ENCODE measurements around the gene PDGFD.
A peak's percentile ranks its signal among the peaks of the same experiment; 100 is the strongest.

Gene PDGFD

DNA sequence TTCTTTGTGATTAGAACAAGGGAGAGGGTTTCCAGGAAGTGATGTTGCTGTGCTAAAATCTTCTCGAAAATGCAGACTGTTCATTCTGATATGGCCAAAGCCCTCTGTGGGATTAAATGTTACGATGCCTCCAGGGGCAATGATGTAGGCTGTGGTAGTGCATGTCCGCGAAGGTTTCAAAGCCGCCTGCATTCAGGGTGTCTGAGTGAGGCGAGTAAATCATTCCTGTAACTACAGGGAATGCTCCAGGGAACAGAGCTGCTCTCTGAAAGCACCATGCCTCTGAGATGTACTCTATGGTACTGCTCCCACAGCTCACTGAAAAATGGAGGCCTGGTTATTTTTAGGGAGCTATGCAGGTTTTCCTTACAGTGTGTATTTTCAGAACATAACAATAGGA lies 21.2 kb downstream of the PDGFD start:
- DNase-seq: no peak

DNA sequence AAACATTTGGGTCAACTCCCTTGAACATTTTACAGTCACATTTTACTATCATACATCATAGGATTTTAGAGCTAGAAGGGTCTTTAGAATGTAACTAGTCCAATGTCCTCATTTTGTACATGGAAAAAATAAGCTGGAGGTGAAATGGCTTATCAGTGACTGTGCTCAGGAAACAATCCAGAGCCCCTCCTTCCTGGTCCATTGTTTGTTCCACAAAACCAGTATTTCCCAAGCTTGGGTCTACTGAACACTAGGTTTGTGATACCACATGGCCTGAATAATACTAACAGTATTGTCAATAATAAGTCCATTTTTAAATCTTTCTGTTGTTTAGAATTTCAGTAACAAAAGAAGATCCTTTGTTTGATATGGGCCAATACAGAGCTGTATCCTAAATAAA lies 27.1 kb downstream of the PDGFD start:
- DNase-seq: no peak

DNA sequence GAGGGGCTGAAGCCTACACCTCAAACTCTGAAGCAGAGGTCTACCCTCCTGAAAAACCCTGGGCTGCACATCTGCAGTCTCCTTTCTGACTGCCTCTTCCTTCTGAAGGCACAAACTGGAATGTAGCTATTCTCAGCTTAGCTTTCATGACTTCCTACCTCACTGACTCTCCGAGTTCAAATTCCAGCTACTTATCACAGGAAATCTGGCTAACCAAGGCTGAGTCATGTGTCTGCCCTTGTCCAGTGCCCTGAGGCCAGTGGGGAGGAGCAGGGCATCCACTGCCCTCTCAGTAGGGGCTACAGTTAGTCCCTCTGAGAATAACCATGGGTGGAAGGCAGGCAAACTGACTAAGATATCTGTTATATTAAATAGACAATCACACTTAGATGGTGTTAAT lies 29.2 kb downstream of the PDGFD start:
- DNase-seq: no peak

DNA sequence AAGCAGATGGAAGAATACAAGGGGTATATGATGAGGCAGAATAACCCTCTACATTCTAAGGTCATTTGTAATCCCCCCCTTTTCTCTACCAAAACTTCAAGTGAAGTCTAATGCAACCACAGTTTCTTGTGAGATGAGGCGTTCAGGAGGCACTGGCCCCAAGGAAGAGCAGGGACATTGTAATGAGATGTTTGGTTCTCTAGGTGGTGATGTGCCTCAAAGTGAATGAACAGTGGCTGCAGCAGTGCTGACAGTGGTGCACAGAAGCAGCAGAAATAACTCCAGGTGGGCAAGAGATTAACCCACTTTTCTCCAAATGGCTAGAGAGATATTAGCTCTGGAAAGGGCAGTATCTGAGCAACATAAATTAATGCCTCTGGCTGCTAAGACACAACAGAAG lies 33.8 kb downstream of the PDGFD start:
- no peak for DNase-seq

DNA sequence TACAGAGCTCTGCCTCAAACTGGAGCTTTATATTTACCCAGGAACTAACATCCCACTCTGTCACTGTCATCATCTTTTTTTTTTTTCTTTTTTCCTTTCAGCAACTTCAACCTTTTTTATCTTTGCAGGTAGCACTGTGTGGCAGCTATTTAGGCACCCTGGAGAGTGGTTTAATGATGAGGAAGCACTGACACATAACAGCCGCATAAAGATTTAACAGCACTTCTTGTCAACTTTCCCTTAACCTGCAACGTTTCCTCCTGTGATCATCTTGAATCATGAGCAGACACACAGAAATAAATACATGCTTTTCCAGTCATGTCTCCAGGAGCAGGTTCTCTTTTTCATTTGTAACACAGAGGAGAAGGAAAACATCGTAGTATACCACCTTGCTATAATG lies 34.8 kb downstream of the PDGFD start:
- DNase-seq: peak; percentile 82

DNA sequence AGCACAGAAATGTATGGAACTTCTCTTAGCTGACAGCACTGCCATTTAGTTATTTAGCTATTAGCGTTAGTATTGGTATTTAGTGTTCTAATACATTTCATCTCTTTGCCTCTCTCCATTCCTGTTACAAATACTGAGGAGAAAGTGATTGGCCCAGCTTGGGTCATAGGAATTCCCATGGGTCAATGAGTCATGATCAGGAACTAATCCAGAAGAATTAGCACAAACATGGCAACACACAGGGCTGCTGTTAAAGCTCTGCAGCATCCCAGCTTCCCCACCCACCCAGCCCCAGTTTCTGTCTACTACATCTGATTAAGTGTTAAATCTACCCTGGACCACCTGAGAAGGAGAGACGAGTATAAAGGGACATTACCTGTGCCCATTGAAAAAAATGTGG lies 36.1 kb downstream of the PDGFD start:
- no peak for DNase-seq

DNA sequence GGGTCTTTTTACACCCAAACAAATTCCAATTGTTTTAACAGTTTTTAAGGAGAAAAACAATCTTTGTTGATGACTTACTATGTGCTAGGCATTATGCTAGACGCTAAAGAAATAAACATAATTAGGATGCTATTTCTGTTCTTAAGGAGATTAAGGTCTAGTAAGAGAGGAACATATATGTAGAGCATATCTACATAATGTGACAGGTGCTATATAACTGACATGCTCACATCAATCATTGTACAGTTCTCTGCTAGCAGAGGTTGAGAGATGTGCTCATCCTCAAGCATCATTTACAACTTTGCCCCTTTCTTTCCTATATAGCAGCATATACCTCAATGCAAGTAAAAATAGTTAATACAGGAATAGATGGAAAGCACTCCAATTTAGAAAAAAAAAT lies 37.5 kb downstream of the PDGFD start:
- no peak for DNase-seq

DNA sequence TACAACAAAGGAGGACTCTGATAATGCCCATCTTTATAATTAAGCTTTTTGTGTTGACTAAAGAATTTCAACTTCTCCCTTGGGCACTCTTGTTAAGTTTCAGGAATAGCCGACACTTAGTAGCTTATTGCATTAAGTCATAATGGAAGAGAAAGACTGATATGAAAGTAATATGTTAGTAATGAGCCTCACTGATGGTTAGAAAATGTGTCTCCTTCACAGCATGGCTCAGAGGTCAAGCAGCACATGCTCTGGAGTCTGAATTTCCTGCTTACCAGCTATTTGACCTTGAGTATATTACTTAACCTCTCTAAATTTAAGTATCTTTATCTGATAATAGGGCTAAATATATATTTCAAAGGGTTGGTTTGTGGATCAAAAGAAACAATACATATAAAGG lies 39.0 kb downstream of the PDGFD start:
- DNase-seq: peak; percentile 40

DNA sequence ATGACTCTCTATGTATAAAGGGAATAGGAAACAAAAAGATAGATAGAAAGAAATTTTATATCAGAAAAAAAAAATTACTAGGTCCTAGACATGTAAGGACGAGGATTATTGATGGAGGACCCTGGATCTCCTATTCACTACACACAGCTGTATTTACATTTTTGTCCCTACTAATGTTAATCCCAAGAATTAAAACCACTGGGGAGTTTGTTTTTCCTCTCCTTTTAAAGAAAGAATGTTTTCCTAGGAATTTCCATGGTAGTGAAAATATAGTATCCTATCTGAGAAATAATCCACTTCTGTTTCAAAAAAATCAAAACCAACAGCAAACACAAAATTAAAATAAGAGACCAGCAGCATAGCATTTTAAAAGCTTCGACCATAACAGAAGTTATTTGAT lies 41.1 kb downstream of the PDGFD start:
- no peak for DNase-seq

DNA sequence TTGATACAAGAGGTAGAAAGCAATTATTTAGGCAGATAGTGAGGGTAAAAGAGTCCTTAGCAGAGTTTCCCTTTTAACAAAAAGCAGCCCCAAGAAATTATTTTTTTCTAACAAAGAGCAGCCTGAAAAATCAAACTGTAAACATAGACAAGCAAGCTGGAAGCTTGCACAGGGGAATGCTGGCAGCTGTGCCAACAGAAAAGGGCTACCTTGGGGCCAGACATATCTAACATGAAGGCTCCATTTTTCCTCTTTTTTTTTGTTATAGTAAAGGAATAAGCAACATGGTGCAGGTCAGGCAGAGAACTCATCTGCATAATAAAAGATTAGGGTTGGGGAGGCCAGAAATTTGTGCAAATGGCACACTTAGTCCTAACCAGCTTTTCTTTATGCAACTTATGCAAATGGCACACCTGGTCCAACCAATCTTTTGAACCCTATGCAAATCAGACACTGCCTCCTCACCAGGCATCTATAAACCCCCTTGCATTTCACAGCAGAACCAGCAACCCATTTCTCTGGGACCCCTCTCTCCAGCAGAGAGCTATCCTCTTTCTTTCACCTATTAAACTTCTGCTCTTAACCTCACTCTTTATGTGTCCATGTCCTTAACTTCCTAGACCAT lies 41.8 kb downstream of the PDGFD start:
- DNase-seq: no peak

DNA sequence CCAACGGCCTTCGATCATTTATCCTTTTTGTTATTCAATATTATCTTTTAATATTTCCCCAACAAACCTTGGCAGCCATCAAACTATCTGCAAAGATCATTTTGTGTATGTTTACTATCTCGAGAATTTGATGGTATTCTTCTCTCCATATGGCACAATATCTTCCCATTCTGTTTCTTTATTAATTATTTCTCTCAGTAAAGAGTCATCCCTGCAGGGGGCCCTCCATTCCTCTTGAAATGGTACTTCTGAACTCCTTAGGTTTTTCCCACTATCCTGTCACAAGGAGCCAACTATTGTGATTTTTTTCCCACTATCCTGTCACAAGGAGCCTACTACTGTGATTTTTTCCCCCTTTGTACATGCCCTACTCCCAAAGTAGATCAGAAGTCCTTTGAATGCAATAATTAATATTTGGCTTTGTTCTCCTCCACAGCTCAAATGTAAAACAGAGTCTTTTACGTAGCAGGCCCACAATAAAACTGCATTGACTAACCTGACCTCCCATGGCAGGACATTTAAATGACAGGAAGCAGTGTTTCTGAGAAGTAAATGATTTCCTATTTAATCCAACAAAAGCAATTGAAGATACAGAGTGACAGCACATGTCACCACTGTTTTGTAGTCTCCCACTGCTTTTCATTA lies 43.3 kb downstream of the PDGFD start:
- peak; percentile 18 for DNase-seq

DNA sequence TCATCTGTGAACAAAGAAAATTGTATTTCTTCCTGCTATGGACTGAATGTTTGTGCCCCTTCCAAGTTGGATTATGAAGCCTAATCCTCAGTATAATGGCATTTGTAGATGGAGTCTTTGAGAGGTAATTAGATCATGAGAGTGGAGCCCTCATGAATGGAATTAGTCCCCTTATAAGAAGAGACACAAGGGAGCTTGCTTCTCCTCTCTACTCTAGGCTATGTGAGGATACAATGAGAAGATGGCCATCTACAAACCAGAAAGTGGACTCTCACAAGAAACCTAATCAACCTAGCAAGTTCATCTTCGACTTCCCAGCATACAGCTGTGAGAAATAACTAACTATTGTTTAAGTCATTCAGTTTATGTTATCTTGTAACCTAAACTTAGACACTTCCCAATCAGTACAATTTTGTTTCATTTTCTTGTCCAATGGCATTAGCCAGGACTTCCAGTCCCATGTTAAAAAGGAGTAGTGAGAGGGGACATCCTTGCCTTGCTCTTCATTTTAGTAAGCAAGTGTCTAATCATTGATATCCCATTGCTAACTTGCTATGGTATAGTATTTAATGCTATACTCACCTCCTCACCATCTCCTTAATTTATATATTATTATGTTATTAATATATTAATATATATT lies 45.7 kb downstream of the PDGFD start:
- DNase-seq: no peak

DNA sequence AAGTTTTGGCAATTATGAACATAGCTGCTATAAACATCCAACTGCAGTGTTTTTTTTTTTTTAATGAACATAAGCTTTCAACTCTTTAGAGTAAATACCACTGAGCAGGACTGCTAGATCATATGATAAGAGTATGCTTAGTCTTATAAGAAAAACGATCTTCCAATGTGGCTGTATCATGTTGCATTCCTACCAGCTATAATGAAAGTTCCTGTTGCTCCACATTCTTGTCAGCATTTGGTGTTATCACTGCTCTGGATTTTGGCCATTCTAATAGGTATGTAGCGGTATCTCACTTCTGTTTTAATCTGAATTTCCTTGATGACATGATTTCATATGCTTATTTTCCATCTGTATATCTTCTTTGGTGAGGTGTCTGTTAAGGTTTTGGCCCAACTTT lies 50.4 kb downstream of the PDGFD start:
- no peak for DNase-seq

DNA sequence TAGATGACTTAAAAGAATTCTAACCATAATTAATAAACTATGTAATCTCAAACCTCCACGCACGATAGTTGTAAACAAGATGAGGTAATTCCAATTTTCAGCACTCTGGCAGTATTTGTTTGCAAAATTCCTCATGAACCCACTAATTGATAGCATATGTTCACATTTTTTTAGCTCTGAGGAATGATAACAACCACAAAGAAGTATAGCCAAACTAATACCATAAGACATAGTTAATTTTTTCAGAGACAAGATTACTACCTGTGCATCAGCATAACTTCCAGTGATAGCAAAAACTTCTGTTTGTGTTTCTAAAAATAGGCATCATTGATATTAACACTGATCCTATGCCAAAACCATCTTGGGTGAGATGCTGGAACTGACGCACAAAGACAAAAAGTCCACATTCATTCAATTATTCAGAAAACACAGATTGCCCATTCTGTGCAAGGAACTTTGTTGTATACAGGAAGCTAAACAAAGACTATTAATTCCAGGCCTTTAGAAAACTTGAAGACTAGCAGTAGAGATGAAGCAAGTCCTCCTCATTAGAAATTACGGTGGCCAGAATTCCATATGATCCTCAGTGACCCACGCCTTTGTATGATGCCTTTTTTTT lies 57.7 kb downstream of the PDGFD start:
- DNase-seq: no peak

DNA sequence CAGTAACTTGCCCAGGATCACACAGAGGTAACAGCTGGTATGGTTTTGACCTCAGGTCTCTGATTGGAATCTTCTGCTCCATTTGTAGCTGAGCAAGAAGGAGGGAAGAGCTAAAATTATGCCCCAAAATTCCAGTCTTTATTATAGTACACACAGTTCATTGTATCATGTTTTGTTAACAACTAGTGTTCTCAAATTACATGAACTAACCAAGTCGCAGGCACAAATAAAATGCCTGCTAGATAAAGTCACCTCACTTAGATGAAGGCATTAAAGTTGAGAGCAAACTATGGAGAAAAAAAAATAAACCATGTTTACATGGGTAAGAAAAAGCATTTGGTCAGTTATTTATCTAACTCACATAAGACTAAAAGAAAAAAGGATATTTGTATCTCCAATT lies 58.8 kb downstream of the PDGFD start:
- no peak for DNase-seq

DNA sequence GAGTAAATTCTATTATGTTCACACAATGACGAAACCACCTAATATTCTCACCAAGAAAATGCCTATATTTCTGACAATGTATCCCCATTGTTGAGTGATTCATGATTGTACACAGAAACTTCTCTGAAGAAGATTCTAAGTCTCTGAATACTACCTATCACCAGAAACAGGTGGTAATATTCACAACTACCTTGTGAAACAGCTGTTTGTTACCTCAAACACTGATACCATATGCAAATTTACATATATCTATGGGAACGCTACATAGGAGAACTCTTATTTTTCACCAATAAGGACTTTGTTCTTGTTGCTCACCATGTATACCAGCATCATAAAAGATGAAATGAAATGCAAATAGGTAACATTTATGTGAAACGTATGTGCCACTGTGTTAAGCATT lies 59.3 kb downstream of the PDGFD start:
- DNase-seq: no peak

DNA sequence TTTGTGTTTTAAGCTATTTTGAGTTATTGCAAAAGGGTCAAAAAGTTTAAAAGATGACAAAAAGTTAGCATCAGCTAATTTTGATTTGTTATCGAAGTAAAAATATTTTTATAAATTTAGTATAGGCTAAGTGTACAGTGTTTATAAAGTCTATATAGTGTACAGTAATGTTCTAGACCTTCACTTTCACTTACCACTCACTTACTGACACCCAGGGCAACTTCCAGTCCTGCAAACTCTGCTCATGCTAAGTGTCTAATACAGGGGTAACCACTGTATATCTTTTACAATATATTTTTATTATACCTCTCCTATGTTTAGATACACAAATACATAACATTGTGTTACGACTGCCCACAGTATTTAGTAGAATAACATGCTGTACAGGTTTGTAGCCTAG lies 59.7 kb downstream of the PDGFD start:
- DNase-seq: no peak

DNA sequence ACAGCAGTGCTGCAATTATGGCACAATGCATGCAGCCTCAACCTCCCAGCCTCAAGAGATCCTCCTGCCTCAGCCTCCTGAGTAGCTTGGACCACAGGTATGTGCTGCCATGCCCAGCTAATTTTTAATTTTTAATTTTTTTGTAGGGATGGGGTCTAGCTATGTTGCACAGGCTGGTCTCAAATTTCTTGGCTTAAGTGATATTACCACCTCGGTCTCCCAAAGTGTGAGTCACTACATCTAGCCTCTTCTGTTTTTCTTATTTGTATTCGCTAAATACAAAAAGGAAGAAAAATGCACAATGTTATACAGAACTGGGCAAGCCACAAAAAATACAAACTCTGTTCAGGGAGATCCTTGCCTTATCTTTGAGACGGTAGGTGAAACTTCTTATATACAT lies 65.4 kb downstream of the PDGFD start:
- no peak for DNase-seq

DNA sequence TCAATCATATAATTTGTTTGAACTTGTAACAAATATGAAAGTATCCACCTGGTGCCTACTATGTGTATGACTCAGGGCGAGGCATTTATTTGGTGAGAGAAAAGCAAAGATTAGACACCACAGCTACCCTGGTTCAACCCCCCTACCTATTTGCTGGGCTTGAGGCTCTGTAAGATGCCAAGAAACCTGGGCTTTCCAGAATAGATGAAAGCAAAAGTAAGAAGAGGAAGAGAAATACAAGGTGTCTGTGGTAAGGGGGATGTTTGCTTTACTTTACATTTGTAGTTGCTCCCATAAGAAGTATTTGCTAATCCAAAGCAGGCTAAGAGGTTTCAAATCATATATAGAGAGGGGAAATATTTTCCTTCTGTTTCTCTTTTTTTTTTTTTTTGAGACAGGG lies 65.8 kb downstream of the PDGFD start:
- DNase-seq: no peak

DNA sequence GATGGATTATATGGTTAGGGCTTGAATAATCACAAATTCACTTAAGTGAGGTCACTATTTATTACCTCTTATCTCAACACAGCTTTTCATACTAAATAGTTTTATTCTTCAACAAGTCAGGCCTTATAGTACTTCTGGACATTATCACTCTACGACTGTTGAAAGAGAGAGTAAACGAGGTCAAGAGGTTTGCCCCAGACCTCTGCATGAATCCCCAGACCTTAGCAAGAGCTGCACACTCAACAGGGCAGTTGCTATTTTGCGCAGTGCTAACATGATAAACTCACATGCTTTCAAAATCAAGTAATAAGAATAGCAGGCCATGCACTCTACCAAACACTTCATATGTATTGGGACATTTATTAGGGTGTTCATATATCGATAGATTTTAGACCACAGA lies 67.0 kb downstream of the PDGFD start:
- no peak for DNase-seq

DNA sequence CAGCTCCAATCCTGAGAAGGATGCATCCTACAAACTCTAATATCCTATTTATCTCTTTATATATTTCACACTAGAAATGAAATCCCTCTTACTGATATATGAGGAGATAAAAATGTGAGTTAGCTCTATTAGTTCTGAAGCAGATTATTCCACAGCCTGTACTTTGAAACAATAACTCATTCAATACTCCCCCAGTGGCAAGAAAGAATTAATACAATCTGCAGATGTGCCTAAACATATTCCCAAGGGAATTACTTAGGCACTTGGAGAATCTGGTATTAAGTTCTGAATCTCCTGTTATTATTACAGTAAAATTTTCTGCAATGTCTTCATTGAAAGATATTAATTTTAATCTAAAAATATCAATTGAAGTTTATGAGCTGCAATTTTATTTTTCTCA lies 68.2 kb downstream of the PDGFD start:
- no peak for DNase-seq

DNA sequence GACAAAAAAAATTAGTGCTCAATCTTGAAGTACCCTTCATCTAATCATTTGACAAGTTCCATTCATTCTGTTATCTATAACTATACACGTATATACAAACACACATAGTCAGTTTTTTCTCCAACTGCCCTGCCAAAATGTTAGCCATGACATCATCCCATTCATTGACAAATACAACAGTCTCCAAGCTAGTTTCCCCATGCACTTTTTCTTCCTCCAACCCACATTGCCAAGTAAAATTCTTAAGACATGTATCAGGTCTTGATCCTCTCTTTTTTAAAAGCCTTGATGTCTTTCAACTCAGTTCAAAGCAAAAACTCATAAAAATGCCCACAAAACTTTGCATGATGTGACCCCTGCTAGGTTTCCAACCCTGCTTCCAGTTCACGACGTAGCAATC lies 69.4 kb downstream of the PDGFD start:
- DNase-seq: no peak

DNA sequence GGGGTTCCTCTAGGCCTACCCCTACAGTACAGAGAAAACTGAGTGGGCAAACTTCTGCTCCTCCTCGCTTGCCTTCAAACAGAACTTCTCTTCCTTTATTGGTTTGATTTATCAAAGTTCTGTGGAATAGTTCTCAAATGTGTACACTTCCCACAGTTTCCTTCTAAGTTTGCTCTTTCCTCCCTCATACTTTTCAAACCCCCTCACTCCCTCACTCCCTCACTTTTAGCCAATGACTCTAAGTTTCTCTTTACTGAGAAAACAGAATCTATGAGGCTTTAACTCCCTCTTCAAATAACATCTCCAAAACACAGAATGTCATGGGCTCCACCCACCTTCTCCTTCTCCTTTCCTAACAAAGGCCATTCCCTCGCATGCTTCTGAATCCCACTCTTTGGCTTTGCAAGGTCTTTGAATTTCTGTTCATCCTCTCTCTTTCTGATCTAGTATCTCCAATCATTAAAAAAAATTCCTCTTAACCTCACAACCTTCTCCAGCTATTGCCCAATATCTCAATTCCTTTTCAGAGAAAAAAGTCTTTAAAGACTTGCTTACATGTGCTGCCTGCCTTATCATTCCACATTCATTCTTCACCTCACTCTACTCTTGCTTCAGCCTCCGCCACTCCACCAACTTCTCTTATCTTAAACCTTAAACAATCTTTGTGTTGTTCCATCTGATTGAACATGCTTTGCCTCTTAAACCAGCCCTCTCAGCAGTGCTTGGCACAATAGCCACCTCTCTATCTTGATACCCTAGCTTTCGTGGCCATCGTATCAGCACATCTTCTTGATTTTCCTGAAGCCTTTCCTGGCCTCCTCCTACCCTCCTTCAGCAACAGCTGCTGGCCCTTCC lies 70.3 kb downstream of the PDGFD start:
- no peak for DNase-seq

Data from NCI-H2227 treated with DMSO at 0.1 percent for 48 hours (cell line).